ENCODE measurements around the gene PTPRN2.

DNA sequence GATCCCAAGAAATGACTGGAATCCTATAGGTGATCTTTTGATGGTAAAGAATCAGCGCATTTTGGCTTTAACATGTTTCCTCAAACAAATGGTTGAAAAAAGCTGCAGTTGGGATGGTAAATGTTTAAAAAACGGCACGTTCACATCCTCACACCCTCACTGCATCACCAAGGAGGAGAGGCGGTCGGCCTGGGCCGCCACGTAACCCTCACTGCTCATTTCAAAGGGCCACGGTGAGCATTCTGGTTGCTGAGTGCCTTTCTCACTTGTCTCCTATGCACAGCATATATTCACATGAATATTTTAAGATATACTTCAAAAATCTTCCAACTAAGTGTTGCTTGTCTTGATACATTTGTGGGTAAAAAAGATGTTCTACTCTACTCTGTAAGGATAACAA, 1017.7 kb downstream of the PTPRN2 start:
- no peak for TF ChIP-seq EZH2 (IDR thresholded peaks at IDR 0.05; ENCODE audit: low read length, missing control alignments)
- TF ChIP-seq, protein P1, sequence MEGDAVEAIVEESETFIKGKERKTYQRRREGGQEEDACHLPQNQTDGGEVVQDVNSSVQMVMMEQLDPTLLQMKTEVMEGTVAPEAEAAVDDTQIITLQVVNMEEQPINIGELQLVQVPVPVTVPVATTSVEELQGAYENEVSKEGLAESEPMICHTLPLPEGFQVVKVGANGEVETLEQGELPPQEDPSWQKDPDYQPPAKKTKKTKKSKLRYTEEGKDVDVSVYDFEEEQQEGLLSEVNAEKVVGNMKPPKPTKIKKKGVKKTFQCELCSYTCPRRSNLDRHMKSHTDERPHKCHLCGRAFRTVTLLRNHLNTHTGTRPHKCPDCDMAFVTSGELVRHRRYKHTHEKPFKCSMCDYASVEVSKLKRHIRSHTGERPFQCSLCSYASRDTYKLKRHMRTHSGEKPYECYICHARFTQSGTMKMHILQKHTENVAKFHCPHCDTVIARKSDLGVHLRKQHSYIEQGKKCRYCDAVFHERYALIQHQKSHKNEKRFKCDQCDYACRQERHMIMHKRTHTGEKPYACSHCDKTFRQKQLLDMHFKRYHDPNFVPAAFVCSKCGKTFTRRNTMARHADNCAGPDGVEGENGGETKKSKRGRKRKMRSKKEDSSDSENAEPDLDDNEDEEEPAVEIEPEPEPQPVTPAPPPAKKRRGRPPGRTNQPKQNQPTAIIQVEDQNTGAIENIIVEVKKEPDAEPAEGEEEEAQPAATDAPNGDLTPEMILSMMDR (conservative IDR thresholded peaks at IDR 0.05 in 1 of 2, IDR thresholded peaks at IDR 0.05 in 1 of 2; ENCODE audit: low read depth in 1 of 2, low read length in 2 of 2), result no peak

Data from fibroblast of lung (primary cell).